SU-DHL-6 (cell line): ENCODE data around the gene DCDC1.

Source experiments
- H2AFZ ChIP-seq: fragments of 200-600 bp; sonication (generic); 2 replicates; pipeline ENCODE4 v1.6.1; 2014; ENCODE audit warnings: low read depth, mild to moderate bottlenecking, moderate library complexity, mixed read lengths, antibody characterized with exemption, low read length; ENCODE audit not compliant: severe bottlenecking
- H3F3A ChIP-seq: fragments of 200-600 bp; shearing (Covaris generic); 2 replicates; pipeline ENCODE4 v1.6.0; 2016; ENCODE audit warnings: antibody characterized with exemption, mild to moderate bottlenecking; ENCODE audit not compliant: insufficient read depth
- H3K27ac ChIP-seq: fragments of 200-600 bp; sonication (generic); 2 replicates; pipeline ENCODE4 v1.5.1; 2016; ENCODE audit warnings: low read depth, mild to moderate bottlenecking, low read length, moderate library complexity, mixed read lengths
- H3K27me3 ChIP-seq: fragments of 200-600 bp; sonication (generic), shearing (Covaris generic); 2 replicates; pipeline ENCODE4 v1.6.0; 2014; ENCODE audit warnings: mild to moderate bottlenecking, low read length
- H3K36me3 ChIP-seq: fragments of 200-600 bp; sonication (generic); 2 replicates; pipeline ENCODE4 v1.6.1; 2014; ENCODE audit warnings: mild to moderate bottlenecking, low read length, mixed read lengths
- H3K4me2 ChIP-seq: fragments of 300-600, 200-600 bp; shearing (Covaris generic), sonication (generic); 2 replicates; pipeline ENCODE4 v1.6.0; 2014; ENCODE audit warnings: low read length, low read depth, mild to moderate bottlenecking; ENCODE audit not compliant: poor library complexity, severe bottlenecking
- H3K4me3 ChIP-seq: fragments of 200-600 bp; sonication (generic); 2 replicates; pipeline ENCODE4 v1.5.1; 2014; ENCODE audit warnings: antibody characterized with exemption, low read length, mild to moderate bottlenecking, mixed read lengths; ENCODE audit not compliant: insufficient read depth, poor library complexity, severe bottlenecking
- H3K79me2 ChIP-seq: fragments of 200-600 bp; sonication (generic); 2 replicates; pipeline ENCODE4 v1.6.1; 2014; ENCODE audit warnings: mild to moderate bottlenecking, low read length, moderate library complexity; ENCODE audit not compliant: insufficient read depth
- H3K9ac ChIP-seq: fragments of 200-600 bp; sonication (generic); 2 replicates; pipeline ENCODE4 v1.7.0; 2014; ENCODE audit warnings: mild to moderate bottlenecking, low read length
- H3K9me2 ChIP-seq: fragments of 200-600 bp; sonication (generic); replicated peaks from 2 replicates; pipeline ENCODE4 v1.6.1; 2014; ENCODE audit warnings: low read length; ENCODE audit not compliant: insufficient read depth
- H3K9me3 ChIP-seq: fragments of 200-600 bp; sonication (generic); 2 replicates; pipeline ENCODE4 v1.6.1; 2014; ENCODE audit warnings: low read length, mixed read lengths; ENCODE audit not compliant: insufficient read depth
- H4K20me1 ChIP-seq: fragments of 200-600 bp; sonication (generic); 2 replicates; pipeline ENCODE4 v1.6.1; 2014; ENCODE audit warnings: low read depth, mild to moderate bottlenecking, antibody characterized with exemption, low read length, moderate library complexity, mixed read lengths
- CTCF ChIP-seq: fragments of 200-600 bp; sonication (generic); IDR thresholded peaks from one replicate; pipeline ENCODE4 v1.5.1; 2017; ENCODE audit warnings: antibody characterized with exemption, mild to moderate bottlenecking, low read length, moderate library complexity; ENCODE audit not compliant: insufficient read depth, poor library complexity, severe bottlenecking
- EZH2phosphoT487 ChIP-seq: fragments of 200-600 bp; sonication (generic), shearing (Covaris generic); conservative IDR thresholded peaks from 2 replicates; pipeline ENCODE4 v1.6.1; 2018; ENCODE audit warnings: mild to moderate bottlenecking, antibody characterized with exemption, low read length, moderate library complexity, mixed read lengths

The DCDC1 gene

GRCh38 chr11:30863209-30863608 is 506.3 kb downstream of the DCDC1 start:
- H3K9ac ChIP-seq = no peak overlapping the region
- H3K9me3 ChIP-seq = no peaks in the 10 kb centered on the region
- H3F3A ChIP-seq = no peaks in the 10 kb centered on the region
- H3K4me3 ChIP-seq = no peak overlapping the region
- no peak overlapping the region for H2AFZ ChIP-seq
- H3K27me3 ChIP-seq = no peaks in the 10 kb centered on the region
- H4K20me1 ChIP-seq = no peaks in the 10 kb centered on the region
- H3K9me2 ChIP-seq = no peaks in the 10 kb centered on the region
- H3K79me2 ChIP-seq = no peaks in the 10 kb centered on the region
- no peaks in the 10 kb centered on the region for H3K36me3 ChIP-seq
- H3K27ac ChIP-seq = no peak overlapping the region
- no peak for TF ChIP-seq EZH2phosphoT487
- no peak for TF ChIP-seq CTCF
- H3K4me2 ChIP-seq = no peak overlapping the region

GRCh38 chr11:30861531-30861930 is 508.0 kb downstream of the DCDC1 start:
- Histone ChIP-seq H4K20me1 (no peaks in the 10 kb centered on the region), H2AFZ (no peak overlapping the region), H3K36me3 (no peaks in the 10 kb centered on the region), H3K27ac (no peak overlapping the region), H3K4me3 (no peak overlapping the region), H3K9me2 (no peaks in the 10 kb centered on the region), H3K4me2 (no peak overlapping the region), H3K79me2 (no peaks in the 10 kb centered on the region), H3K9me3 (no peaks in the 10 kb centered on the region), H3K27me3 (no peaks in the 10 kb centered on the region), H3K9ac (no peak overlapping the region), H3F3A (no peaks in the 10 kb centered on the region)
- TF ChIP-seq EZH2phosphoT487 = no peak
- TF ChIP-seq CTCF = no peak

- Histone ChIP-seq H3K4me2 (no peak overlapping the region), H3K9ac (no peak overlapping the region), H2AFZ (no peak overlapping the region), H3K9me2 (no peaks in the 10 kb centered on the region), H3K4me3 (no peak overlapping the region), H3K36me3 (no peaks in the 10 kb centered on the region), H3K27me3 (no peaks in the 10 kb centered on the region), H4K20me1 (no peaks in the 10 kb centered on the region), H3F3A (no peaks in the 10 kb centered on the region), H3K27ac (no peak overlapping the region), H3K79me2 (no peaks in the 10 kb centered on the region), H3K9me3 (no peaks in the 10 kb centered on the region)
- TF ChIP-seq EZH2phosphoT487 = no peak
- no peak for TF ChIP-seq CTCF
These were observed 508.5 kb downstream of the DCDC1 start for GRCh38 chr11:30861064-30861463.
